ENCODE results near the gene C14orf119. TPM values are rescaled to one million over a fixed set of nuclear protein-coding genes. Genes with fewer than 3 reads are reported as not detected.

Gene C14orf119
- total and polyA plus RNA-seq, 3 donors from 2014 or later, result 17.7 to 60.8 (median 26.9) TPM

DNA sequence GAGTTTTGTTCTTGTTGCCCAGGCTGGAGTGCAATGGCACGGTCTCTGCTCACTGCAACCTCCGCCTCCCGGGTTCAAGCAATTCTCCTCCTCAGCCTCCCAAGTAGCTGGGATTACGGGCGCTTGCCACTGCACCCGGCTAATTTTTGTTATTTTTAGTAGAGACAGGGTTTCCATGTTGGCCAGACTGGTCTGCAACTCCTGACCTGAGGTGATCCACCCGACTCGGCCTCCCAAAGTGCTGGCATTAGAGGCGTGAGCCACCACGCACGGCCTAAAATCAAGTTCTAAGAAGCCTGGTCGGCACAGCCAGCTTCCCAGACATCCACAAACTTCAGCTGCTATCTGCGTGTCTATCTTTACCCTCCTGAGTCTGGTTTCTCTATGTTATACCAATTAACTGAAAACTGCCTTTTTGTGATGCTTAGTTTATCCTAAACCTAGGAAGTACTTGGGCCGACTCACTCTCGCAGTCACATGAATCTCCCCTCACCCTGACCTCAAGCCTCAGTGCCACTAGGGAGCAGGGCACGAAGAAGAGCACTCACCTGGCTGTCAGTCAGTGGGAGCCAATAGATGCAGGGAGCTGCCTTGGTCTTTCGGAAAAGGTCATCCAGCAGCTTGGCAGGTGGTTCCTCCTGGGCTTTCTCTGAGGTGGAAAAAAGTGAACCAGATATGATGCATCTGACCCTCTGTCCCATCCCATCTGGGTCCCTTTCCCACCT is 34.6 kb upstream of the C14orf119 start:
- peaks cover 17% of the 10 kb centered on the region for H3K4me1 ChIP-seq
- no peak overlapping the region for H3K27ac ChIP-seq
- H3K4me3 ChIP-seq, result no peak overlapping the region
- intact Hi-C loops (cut with DNase I; ENCODE audit: low total_unique reads), result no loop called here
- 86 to 92% methylated on average over 17 of the region's 17 CpGs for WGBS, 2 donors
- H3K9me3 ChIP-seq, result no peaks in the 10 kb centered on the region
- no peaks in the 10 kb centered on the region for H3K36me3 ChIP-seq (ENCODE audit: low read depth, missing control alignments)
- TF ChIP-seq, protein P1, sequence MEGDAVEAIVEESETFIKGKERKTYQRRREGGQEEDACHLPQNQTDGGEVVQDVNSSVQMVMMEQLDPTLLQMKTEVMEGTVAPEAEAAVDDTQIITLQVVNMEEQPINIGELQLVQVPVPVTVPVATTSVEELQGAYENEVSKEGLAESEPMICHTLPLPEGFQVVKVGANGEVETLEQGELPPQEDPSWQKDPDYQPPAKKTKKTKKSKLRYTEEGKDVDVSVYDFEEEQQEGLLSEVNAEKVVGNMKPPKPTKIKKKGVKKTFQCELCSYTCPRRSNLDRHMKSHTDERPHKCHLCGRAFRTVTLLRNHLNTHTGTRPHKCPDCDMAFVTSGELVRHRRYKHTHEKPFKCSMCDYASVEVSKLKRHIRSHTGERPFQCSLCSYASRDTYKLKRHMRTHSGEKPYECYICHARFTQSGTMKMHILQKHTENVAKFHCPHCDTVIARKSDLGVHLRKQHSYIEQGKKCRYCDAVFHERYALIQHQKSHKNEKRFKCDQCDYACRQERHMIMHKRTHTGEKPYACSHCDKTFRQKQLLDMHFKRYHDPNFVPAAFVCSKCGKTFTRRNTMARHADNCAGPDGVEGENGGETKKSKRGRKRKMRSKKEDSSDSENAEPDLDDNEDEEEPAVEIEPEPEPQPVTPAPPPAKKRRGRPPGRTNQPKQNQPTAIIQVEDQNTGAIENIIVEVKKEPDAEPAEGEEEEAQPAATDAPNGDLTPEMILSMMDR (IDR thresholded peaks at IDR 0.05), result no peak
- TF ChIP-seq POLR2A (IDR thresholded peaks at IDR 0.05), result no peak
- DNase-seq, result no peak
- H3K27me3 ChIP-seq, result no peaks in the 10 kb centered on the region

DNA sequence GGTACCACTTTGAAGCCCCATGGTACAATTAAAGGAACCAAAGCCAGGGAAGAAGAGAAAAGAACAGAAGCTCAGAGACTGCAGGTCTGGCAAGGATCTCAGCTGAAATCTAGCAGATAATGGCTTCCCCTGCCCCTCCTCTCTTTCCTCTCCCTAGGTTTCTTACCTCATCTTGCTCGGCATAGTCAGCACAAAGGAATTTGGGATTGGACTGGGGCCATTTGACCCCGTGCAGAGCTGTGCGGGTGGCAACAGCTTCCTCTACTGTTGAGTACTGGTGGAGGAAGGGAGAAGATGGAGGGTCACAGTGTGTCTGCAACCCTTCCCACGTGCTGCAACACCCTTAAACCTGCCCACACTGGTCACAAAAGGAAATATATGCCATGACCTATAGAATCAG is 33.3 kb upstream of the C14orf119 start:
- TF ChIP-seq POLR2A (IDR thresholded peaks at IDR 0.05), result no peak
- TF ChIP-seq, protein P1 (IDR thresholded peaks at IDR 0.05), result no peak
- no peaks in the 10 kb centered on the region for H3K36me3 ChIP-seq (ENCODE audit: low read depth, missing control alignments)
- peak; percentile 81 for DNase-seq
- intact Hi-C loops (cut with DNase I; ENCODE audit: low total_unique reads), result no loop called here
- no peaks in the 10 kb centered on the region for H3K9me3 ChIP-seq
- H3K4me1 ChIP-seq, result peaks cover 9% of the 10 kb centered on the region
- no peaks in the 10 kb centered on the region for H3K27me3 ChIP-seq
- no peak overlapping the region for H3K4me3 ChIP-seq
- WGBS, 2 donors, result 30 to 38% methylated on average over 4 of the region's 4 CpGs
- H3K27ac ChIP-seq, result peak overlapping the region in 1 of 2 donors; percentile 26

GRCh38 chr14:23063601-23064000 is 31.7 kb upstream of the C14orf119 start:
- 82 to 89% methylated on average over 5 of the region's 5 CpGs for WGBS, 2 donors
- H3K27ac ChIP-seq, result no peak overlapping the region

GRCh38 chr14:23066368-23066767 is 28.9 kb upstream of the C14orf119 start:
- Histone ChIP-seq H3K27me3 (no peaks in the 10 kb centered on the region), H3K9me3 (no peaks in the 10 kb centered on the region), H3K4me1 (peaks cover 32% of the 10 kb centered on the region), H3K4me3 (no peak overlapping the region), H3K36me3 (ENCODE audit: low read depth, missing control alignments) (no peaks in the 10 kb centered on the region), H3K27ac (no peak overlapping the region)
- intact Hi-C loops (cut with DNase I; ENCODE audit: low total_unique reads), result no loop called here
- WGBS, 2 donors, result 75 to 86% methylated on average over 3 of the region's 3 CpGs
- no peak for DNase-seq
- TF ChIP-seq, protein P1 (IDR thresholded peaks at IDR 0.05), result no peak
- no peak for TF ChIP-seq POLR2A (IDR thresholded peaks at IDR 0.05)

More at GRCh38 chr14:23063601-23064000, 31.7 kb upstream of the C14orf119 start:
- Histone ChIP-seq H3K4me3 (no peak overlapping the region), H3K9me3 (no peaks in the 10 kb centered on the region), H3K4me1 (peaks cover 10% of the 10 kb centered on the region), H3K27me3 (no peaks in the 10 kb centered on the region), H3K36me3 (ENCODE audit: low read depth, missing control alignments) (no peaks in the 10 kb centered on the region)
- no peak for TF ChIP-seq POLR2A (IDR thresholded peaks at IDR 0.05)
- TF ChIP-seq, protein P1 (IDR thresholded peaks at IDR 0.05), result no peak
- intact Hi-C loops (cut with DNase I; ENCODE audit: low total_unique reads), result no loop called here
- DNase-seq, result no peak
